Measurements from ENCODE around the gene DAD1.

The DAD1 gene

GRCh38 chr14:22598099-22598895 is 9.3 kb upstream of the DAD1 start, which contains the start of gene ABHD4:
TSS of gene ABHD4 (plus strand) at chr14:22598300. CDS start at chr14:22598307, 7 bp downstream.
- DNase-seq, result peak; percentile 58

GRCh38 chr14:22597771-22598098 is 8.7 kb upstream of the DAD1 start:
- no peak for DNase-seq

GRCh38 chr14:22597265-22597664 is 8.2 kb upstream of the DAD1 start:
- DNase-seq, result no peak

GRCh38 chr14:22596354-22596879 is 7.4 kb upstream of the DAD1 start:
- DNase-seq, result no peak

- DNase-seq, result no peak
Measured at GRCh38 chr14:22594156-22594716, 5.2 kb upstream of the DAD1 start.

DNA sequence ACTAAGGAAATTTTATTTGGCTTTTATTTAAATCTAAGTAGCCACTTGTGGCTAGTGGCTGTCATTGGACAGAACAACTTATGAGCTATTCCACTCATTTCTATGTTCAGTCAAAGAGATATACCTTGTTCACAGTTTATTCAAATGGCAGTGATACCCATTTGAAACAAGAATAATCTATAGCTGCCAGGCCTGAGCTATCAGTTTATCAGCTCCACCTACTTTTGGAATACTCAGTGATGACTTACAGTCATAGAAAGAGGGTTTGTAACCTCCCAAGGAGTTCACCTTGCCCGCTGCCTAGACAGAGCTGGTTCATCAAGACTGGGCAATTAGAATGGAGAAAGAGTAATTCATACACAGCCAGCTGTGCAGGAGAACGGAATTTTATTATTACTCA is 4.6 kb upstream of the DAD1 start:
- DNase-seq, result no peak

- DNase-seq, result no peak
Measured at GRCh38 chr14:22593189-22593588, 4.2 kb upstream of the DAD1 start.

- no peak for DNase-seq
Measured at GRCh38 chr14:22588526-22589095, 413 bp downstream of the DAD1 start.

- peak; percentile 42 for DNase-seq
Measured at GRCh38 chr14:22587677-22588422, 1.2 kb downstream of the DAD1 start.

DNA sequence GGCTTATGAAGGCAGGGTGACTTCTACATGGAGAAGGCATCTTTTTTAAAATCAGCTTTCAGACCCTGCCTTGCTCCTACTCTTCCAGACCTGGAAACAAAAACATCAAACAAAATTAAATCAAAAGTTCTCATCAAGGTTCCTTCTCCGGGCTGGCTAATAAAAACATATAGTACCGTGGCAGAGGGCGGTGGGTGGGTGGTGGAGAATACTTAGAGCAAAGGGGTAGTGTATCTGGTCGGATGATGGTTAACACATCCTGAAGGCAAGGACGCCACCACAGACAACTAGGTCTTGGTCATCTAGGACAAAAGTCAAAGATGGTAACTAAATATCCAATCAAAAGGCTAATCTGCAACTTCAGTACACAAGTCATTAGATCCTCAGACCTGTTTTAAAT is 1.8 kb downstream of the DAD1 start:
- no peak for DNase-seq

- DNase-seq, result no peak
Measured at GRCh38 chr14:22583994-22584393, 5.0 kb downstream of the DAD1 start.

DNA sequence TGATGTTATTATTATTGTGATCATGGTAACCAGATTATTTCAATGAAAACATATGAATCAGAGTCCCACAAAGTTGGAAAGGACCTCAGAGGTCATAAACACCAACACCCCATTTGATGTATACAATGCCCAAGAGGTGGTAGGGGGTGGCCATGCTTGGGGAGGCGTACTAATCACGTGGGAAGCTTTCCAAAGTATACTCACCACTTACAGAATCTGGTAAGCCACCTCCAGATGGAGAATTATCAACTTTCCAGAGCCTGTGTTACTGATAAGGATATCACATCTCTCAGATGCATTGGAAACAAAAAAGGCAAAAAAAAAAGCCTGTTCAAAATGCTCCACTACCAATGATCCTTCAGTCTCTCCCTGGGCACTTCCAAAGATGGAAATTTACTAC is 8.4 kb downstream of the DAD1 start:
- no peak for DNase-seq

DNA sequence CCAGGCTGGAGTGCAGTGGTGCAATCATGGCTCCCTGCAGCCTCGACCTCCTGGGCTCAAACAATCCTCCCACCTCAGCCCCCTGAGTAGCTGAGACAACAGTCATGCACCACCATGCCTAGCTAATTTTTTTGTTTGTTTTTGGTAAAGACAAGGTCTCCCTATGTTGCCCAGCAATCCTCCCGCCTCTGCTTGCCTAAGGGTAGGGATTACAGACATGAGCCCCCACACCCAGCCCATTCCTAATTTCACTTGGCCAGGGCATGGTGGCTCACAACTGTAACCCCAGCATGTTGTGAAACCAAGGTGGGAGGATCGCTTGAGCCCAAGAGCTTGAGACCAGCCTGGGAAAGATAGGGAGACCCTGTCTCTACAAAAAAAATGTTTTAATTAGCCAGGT is 9.1 kb downstream of the DAD1 start:
- DNase-seq, result no peak

DNA sequence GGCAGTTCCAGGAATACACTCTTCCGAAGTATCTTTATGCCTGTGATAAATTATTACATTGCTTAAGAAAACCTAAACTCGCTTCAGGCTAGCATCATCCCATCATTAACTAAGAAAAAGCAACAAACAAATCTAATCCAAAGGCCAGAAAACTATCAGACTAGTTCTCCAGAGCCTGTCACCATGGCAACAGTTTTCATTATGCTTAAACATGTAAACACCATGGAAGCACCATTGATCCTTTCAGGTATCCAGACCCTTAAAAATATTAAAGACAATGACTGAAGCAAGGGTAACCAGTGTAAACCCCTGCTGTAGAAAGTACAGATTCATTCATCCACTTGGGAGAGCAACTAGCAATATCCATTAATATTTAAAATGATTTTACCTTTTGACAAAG is 9.8 kb downstream of the DAD1 start:
- no peak for DNase-seq

- DNase-seq, result no peak
Measured at GRCh38 chr14:22577334-22577908, 11.6 kb downstream of the DAD1 start.

DNA sequence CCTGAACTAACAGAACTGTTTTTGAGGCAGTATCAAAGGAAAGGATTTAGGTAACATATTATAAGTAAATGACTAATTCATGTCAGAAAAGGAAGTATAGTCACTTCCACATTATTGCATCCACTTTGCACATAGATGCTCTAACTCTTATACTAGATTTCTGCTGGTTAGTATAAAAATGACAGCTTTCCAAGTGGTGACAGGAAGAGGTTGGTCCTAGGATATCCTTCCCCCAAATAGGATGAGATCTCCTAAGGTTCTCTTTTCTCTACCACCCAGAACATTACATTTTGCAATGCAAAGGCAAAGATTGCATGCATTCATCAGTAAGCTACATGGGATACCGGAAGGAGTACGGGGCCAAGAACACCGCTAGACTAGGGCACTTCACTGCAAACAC is 15.2 kb downstream of the DAD1 start:
- DNase-seq, result no peak

DNA sequence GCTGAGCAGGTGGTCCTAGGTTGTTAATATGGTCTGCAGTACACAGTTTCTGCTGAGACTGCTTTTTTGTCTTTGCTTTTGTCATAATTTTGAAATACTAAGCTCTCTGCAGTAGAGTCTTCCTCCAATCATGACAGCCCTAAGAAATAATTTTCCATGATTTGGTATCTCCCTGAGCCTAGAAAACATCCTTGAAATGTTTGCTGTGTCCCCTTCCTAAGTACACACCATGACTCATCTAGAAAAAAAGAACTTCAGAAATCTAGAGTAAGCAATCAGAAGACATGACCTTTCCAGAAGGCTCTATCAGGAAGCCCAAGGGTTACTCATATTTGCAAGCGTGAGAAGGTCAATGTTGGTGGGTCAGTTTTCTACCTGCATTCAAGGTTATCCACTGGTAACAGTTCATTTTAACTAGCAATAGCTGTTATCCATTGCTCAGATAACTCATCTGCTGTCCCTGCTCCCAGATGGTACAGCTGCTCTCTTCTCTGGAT is 16.4 kb downstream of the DAD1 start:
- DNase-seq, result no peak

- peak; percentile 97 for DNase-seq
Measured at GRCh38 chr14:22570132-22570949, 18.7 kb downstream of the DAD1 start.

- no peak for DNase-seq
Measured at GRCh38 chr14:22569737-22570131, 19.3 kb downstream of the DAD1 start.

DNA sequence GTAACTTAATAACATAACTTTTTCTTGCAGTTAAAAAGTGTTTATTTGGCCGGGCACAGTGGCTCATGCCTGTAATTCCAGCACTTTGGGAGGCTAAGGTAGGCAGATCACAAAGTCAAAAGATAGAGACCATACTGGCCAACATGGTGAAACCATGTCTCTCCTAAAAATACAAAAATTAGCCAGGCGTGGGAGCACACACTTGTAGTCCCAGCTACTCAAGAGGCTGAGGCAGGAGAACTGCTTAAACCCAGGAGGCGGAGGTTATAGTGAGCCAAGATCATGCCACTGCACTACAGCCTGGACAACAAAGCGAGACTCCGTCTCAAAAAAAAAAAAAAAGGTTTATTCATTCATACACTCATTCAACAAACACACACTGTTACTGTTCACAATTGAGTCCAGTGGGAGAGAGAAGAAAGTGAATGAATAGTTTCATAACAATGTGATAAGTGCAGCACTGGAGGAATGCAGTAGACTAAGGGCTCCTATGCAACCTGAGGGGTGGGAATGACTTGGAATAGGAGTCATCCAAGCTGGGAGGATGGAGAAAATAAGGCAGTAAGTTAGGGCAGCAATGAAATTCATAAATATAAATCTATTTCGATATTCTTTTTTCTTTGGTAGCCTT is 19.8 kb downstream of the DAD1 start:
- no peak for DNase-seq

DNA sequence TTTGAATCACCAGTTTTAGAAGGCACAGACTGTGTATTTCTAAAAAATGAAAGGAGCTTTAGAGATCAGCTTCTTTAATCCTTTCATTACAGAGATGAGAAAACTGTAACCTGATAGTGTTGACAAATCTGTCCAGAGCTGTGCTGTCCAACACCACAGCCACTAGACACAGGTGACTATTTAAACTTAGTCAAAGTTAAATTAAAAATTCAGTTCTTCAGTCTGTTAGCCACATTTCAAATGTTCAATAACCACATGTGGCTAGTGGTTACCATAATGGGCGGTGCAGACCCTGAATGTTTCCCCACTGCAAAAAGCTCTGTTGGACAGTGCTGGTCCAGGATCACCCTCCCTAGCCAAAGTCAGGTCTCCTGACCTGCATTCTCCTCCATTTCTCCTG is 21.6 kb downstream of the DAD1 start:
- DNase-seq, result no peak
